SK-N-SH (cell line): ENCODE results near the gene RUVBL2. TPM values are rescaled to one million over a fixed set of nuclear protein-coding genes. Genes with fewer than 3 reads are reported as not detected.

Source experiments
- CTCF ChIA-PET: fragments of 300-600, 350-600 bp; formaldehyde crosslinking; extraction: SDS; loops from one replicate; lab custom pipeline; 2021; lab: Yijun Ruan, JAX
- POLR2A ChIA-PET: fragments of 350-600 bp; sonication (Branson Sonifier 250); formaldehyde crosslinking; extraction: SDS; loops from one replicate; lab custom pipeline; 2020; ENCODE audit warnings: antibody characterized with exemption, inconsistent platforms; lab: Yijun Ruan, JAX
- DNase-seq: peaks from one replicate; pipeline ENCODE4 v3.0.0; 2012
- H2AFZ ChIP-seq: fragments of 200-600 bp; sonication (generic); 2 replicates; pipeline ENCODE4 v1.8.1; 2016; ENCODE audit warnings: antibody characterized with exemption, mild to moderate bottlenecking, low read depth
- H3F3A ChIP-seq: fragments of 200-600 bp; sonication (generic); replicated peaks from 2 replicates; pipeline ENCODE3; 2016; ENCODE audit warnings: antibody characterized with exemption, mild to moderate bottlenecking; ENCODE audit not compliant: insufficient read depth
- H3K27ac ChIP-seq, 2 experiments: fragments of 200-500 bp in 1 of 2; fragments of 200-600 bp in 1 of 2; sonication (Bioruptor generic) in 1 of 2; sonication (generic), shearing (Covaris generic) in 1 of 2; 2 replicates each; pipeline versions ENCODE4 v1.5.1 to v1.6.1; 2014 to 2016; ENCODE audit warnings: low read depth in 2 of 2, inconsistent platforms in 1 of 2, low read length in 1 of 2, mild to moderate bottlenecking in 1 of 2, mixed read lengths in 1 of 2
- H3K27me3 ChIP-seq: fragments of 200-600 bp; sonication (generic), shearing (Covaris generic); 2 replicates; pipeline ENCODE4 v1.6.1; 2016; ENCODE audit warnings: mixed run types; ENCODE audit not compliant: insufficient read depth
- H3K36me3 ChIP-seq, 2 experiments: fragments of 200-500 bp in 1 of 2; fragments of 200-600 bp in 1 of 2; sonication (Bioruptor generic) in 1 of 2; sonication (generic) in 1 of 2; replicated peaks in 1 of 2; 2 replicates each; pipeline versions ENCODE3 to v1.5.1; 2014 to 2016; ENCODE audit warnings: low read length in 1 of 2, mild to moderate bottlenecking in 1 of 2; ENCODE audit not compliant: insufficient read depth in 2 of 2, control insufficient read depth in 1 of 2
- H3K4me1 ChIP-seq, 2 experiments: fragments of 200-500 bp in 1 of 2; fragments of 200-600 bp in 1 of 2; sonication (Bioruptor generic) in 1 of 2; sonication (generic), shearing (Covaris generic) in 1 of 2; 2 replicates each; pipeline versions ENCODE4 v1.5.1 to v1.6.1; 2014 to 2016; ENCODE audit warnings: low read depth in 1 of 2, low read length in 1 of 2, mixed run types in 1 of 2; ENCODE audit not compliant: insufficient read depth in 2 of 2, control insufficient read depth in 1 of 2
- H3K4me2 ChIP-seq: fragments of 200-600 bp; sonication (generic), shearing (Covaris generic); 2 replicates; pipeline ENCODE4 v1.6.1; 2017; ENCODE audit warnings: mixed run types
- H3K4me3 ChIP-seq, 2 experiments: fragments of 200-500 bp in 1 of 2; fragments of 200-600 bp in 1 of 2; sonication (Bioruptor generic) in 1 of 2; sonication (generic), shearing (Covaris generic) in 1 of 2; 2 replicates each; pipeline versions ENCODE4 v1.5.1 to v1.8.1; 2014 to 2016; ENCODE audit warnings: low read depth in 2 of 2, inconsistent platforms in 1 of 2, low read length in 1 of 2, mild to moderate bottlenecking in 1 of 2, mixed read lengths in 1 of 2, moderate library complexity in 1 of 2
- H3K79me2 ChIP-seq: fragments of 200-600 bp; sonication (generic); 2 replicates; pipeline ENCODE4 v1.8.1; 2017; ENCODE audit warnings: mild to moderate bottlenecking; ENCODE audit not compliant: insufficient read depth
- H3K9ac ChIP-seq: fragments of 200-600 bp; sonication (generic); 2 replicates; pipeline ENCODE4 v1.6.1; 2017; ENCODE audit warnings: mixed run types
- H3K9me2 ChIP-seq: fragments of 200-600 bp; sonication (generic); 2 replicates; pipeline ENCODE4 v1.6.1; 2017; ENCODE audit warnings: mixed run types
- H3K9me3 ChIP-seq: fragments of 200-600 bp; sonication (generic); 2 replicates; pipeline ENCODE4 v1.6.1; 2017; ENCODE audit warnings: mixed run types, mild to moderate bottlenecking, moderate library complexity
- H4K20me1 ChIP-seq: fragments of 200-600 bp; sonication (generic); 2 replicates; pipeline ENCODE4 v1.6.1; 2017; ENCODE audit warnings: mild to moderate bottlenecking, mixed run types; ENCODE audit not compliant: insufficient read depth
- CHD2 ChIP-seq: fragments of 150-350 bp; IDR thresholded peaks from 2 replicates; pipeline ENCODE4 v1.6.1; 2018; ENCODE audit warnings: low read length; ENCODE audit not compliant: partially characterized antibody
- EZH2phosphoT487 ChIP-seq: fragments of 200-600 bp; sonication (generic); IDR thresholded peaks from 2 replicates; pipeline ENCODE4 v1.6.1; 2017; ENCODE audit warnings: low read depth, mixed run types, mild to moderate bottlenecking, antibody characterized with exemption, moderate library complexity, borderline replicate concordance
- FOXJ3 ChIP-seq: sonication (generic); formaldehyde crosslinking; IDR thresholded peaks from 2 replicates; pipeline ENCODE4 v1.5.1; 2020; ENCODE audit warnings: mild to moderate bottlenecking, missing genetic modification reagents
- MXI1 ChIP-seq: IDR thresholded peaks from 2 replicates; pipeline ENCODE4 v1.6.1; 2012; ENCODE audit warnings: mild to moderate bottlenecking, low read depth, low read length, improper control_type of control experiment
- POLR2AphosphoS5 ChIP-seq: IDR thresholded peaks from 2 replicates; pipeline ENCODE4 v1.6.1; 2012; ENCODE audit warnings: low read depth, low read length
- RXRA ChIP-seq: IDR thresholded peaks from 2 replicates; pipeline ENCODE4 v1.4.0; 2012; ENCODE audit warnings: low read depth, mild to moderate bottlenecking, borderline replicate concordance
- TAF1 ChIP-seq: IDR thresholded peaks from 2 replicates; pipeline ENCODE4 v1.6.1; 2012; ENCODE audit warnings: low read depth, mild to moderate bottlenecking, low read length, moderate library complexity, borderline replicate concordance
- TCF12 ChIP-seq: IDR thresholded peaks from 2 replicates; pipeline ENCODE4 v1.4.0; 2012
- TEAD4 ChIP-seq: IDR thresholded peaks from 2 replicates; pipeline ENCODE4 v1.4.0; 2012; ENCODE audit warnings: mild to moderate bottlenecking, borderline replicate concordance; ENCODE audit not compliant: insufficient read depth
- WGBS: methylation state at CpG from one replicate; pipeline ENCODE4 v1.1.6; 2017; ENCODE audit warnings: low lambda C conversion rate; 5-methylcytosine and 5-hydroxymethylcytosine counted together
- polyA plus RNA-seq, 3 experiments: library from polyadenylated mRNA; depleted of rRNA; stranded (reverse); fragments of >200 nt; gene quantifications; 2 replicates each; pipeline ENCODE4 v1.2.3, GENCODE V29; 2012
- TF ChIP-seq, protein P1 (sequence below): IDR thresholded peaks from 2 replicates; pipeline ENCODE4 v1.4.0; 2012; ENCODE audit warnings: low read depth, borderline replicate concordance
- TF ChIP-seq, protein P2 (sequence below): fragments of 150-350 bp; IDR thresholded peaks from 2 replicates; pipeline ENCODE4 v1.6.1; 2016; ENCODE audit warnings: mild to moderate bottlenecking, low read depth, low read length
- TF ChIP-seq, protein P3 (sequence below): fragments of 200-600 bp; sonication (generic); IDR thresholded peaks from 2 replicates; pipeline ENCODE4 v1.6.1; 2017; ENCODE audit warnings: antibody characterized with exemption, mild to moderate bottlenecking, moderate library complexity
- TF ChIP-seq, protein P4 (sequence below): fragments of 150-350 bp; IDR thresholded peaks from 2 replicates; pipeline ENCODE4 v1.6.1; 2017; ENCODE audit warnings: antibody characterized with exemption, low read length, low read depth, borderline replicate concordance

RUVBL2 gene
- polyA plus RNA-seq, 1 of the 3 experiments (the other 2 are of a cell fraction) = 459 TPM

DNA sequence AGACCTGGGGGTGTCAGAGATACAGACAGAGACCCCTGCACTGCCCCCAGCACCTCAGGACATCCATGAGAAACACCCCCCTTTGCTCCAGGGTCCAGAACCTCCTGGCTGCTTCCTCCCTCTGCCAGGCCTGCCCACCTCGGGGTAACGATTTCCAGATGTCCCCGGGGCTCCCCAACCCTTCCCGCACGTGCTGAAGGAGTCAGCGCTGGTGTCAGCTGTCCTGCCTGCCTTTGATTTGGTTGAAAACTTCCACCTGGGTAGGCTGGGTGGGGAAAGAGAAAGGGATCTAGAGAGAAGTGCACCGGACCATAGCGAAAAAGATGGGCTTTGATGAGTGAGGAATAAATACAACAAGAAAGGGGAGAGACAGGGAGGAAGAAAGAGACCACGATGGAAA lies 65.4 kb downstream of the RUVBL2 start:
- Histone ChIP-seq H3F3A (peaks cover 9% of the 10 kb centered on the region), H3K9ac (no peak overlapping the region), H3K4me1 (peaks cover 0 to 15% of the 10 kb centered on the region in 2 experiments; a peak in 2 of 4 replicates), H3K9me2 (no peaks in the 10 kb centered on the region), H3K79me2 (peaks cover 64% of the 10 kb centered on the region), H3K9me3 (no peaks in the 10 kb centered on the region), H2AFZ (no peak overlapping the region), H3K4me3 (no peak overlapping the region), H3K27me3 (no peaks in the 10 kb centered on the region), H3K36me3 (no peaks in the 10 kb centered on the region), H3K4me2 (no peak overlapping the region), H4K20me1 (no peaks in the 10 kb centered on the region), H3K27ac (no peak overlapping the region)
- CTCF ChIA-PET = interaction anchor here (0.7 to 3.0 kb wide), 6 partner anchors 13 to 140 kb away, joined by 3 to 10 read pairs (median 4); partner anchors contain the start of genes GYS1 and RUVBL2
- 55% methylated on average over 9 of the region's 9 CpGs for WGBS
- peak; percentile 61 for DNase-seq
- TF ChIP-seq MXI1 (0 out of 2 replicates have a peak, but pooled peaks have one; percentile 25), FOXJ3 (CRISPR knock-in tag) (no peak), TCF12 (peak; percentile 52; the same call in 1 of the 2 replicates), POLR2AphosphoS5 (no peak), EZH2phosphoT487 (no peak)
- TF ChIP-seq, protein P1, sequence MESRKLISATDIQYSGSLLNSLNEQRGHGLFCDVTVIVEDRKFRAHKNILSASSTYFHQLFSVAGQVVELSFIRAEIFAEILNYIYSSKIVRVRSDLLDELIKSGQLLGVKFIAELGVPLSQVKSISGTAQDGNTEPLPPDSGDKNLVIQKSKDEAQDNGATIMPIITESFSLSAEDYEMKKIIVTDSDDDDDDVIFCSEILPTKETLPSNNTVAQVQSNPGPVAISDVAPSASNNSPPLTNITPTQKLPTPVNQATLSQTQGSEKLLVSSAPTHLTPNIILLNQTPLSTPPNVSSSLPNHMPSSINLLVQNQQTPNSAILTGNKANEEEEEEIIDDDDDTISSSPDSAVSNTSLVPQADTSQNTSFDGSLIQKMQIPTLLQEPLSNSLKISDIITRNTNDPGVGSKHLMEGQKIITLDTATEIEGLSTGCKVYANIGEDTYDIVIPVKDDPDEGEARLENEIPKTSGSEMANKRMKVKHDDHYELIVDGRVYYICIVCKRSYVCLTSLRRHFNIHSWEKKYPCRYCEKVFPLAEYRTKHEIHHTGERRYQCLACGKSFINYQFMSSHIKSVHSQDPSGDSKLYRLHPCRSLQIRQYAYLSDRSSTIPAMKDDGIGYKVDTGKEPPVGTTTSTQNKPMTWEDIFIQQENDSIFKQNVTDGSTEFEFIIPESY = no peak
- TF ChIP-seq, protein P2, sequence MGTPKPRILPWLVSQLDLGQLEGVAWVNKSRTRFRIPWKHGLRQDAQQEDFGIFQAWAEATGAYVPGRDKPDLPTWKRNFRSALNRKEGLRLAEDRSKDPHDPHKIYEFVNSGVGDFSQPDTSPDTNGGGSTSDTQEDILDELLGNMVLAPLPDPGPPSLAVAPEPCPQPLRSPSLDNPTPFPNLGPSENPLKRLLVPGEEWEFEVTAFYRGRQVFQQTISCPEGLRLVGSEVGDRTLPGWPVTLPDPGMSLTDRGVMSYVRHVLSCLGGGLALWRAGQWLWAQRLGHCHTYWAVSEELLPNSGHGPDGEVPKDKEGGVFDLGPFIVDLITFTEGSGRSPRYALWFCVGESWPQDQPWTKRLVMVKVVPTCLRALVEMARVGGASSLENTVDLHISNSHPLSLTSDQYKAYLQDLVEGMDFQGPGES = no peak
- POLR2A ChIA-PET = no interaction called here

DNA sequence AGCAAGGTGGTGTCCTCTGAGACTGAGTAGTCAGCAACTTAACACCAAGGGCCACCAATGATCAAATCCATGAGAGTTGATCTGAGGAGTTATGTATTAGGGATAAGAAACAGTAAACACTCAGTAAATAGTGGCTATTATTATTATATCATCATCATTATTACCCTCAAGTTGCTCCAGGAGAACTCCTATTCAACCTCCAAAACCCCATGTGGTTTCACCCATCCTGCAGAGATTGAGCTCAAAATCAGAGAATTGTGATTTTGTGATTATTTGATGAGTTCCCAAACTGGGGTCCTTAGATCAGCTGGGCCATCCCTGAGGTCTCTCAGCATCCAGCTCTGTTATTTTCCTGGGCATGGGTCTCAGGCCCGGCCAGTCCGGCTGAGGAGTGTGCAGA lies 67.3 kb downstream of the RUVBL2 start:
- CTCF ChIA-PET = interaction anchor here (1.4 to 3.0 kb wide), 4 partner anchors 8 to 147 kb away, joined by 3 to 10 read pairs (median 6); partner anchors contain the start of genes GYS1 and RUVBL2
- WGBS = 100% methylated on average over 1 of the region's 2 CpGs
- no peak for TF ChIP-seq TAF1
- TF ChIP-seq, protein P3, sequence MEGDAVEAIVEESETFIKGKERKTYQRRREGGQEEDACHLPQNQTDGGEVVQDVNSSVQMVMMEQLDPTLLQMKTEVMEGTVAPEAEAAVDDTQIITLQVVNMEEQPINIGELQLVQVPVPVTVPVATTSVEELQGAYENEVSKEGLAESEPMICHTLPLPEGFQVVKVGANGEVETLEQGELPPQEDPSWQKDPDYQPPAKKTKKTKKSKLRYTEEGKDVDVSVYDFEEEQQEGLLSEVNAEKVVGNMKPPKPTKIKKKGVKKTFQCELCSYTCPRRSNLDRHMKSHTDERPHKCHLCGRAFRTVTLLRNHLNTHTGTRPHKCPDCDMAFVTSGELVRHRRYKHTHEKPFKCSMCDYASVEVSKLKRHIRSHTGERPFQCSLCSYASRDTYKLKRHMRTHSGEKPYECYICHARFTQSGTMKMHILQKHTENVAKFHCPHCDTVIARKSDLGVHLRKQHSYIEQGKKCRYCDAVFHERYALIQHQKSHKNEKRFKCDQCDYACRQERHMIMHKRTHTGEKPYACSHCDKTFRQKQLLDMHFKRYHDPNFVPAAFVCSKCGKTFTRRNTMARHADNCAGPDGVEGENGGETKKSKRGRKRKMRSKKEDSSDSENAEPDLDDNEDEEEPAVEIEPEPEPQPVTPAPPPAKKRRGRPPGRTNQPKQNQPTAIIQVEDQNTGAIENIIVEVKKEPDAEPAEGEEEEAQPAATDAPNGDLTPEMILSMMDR = no peak
- TF ChIP-seq, protein P1 = no peak
- no peak for TF ChIP-seq TEAD4
- TF ChIP-seq CHD2 = no peak
- TF ChIP-seq MXI1 = no peak
- TF ChIP-seq, protein P4, sequence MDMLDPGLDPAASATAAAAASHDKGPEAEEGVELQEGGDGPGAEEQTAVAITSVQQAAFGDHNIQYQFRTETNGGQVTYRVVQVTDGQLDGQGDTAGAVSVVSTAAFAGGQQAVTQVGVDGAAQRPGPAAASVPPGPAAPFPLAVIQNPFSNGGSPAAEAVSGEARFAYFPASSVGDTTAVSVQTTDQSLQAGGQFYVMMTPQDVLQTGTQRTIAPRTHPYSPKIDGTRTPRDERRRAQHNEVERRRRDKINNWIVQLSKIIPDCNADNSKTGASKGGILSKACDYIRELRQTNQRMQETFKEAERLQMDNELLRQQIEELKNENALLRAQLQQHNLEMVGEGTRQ = no peak
- TF ChIP-seq RXRA = no peak
- no peak for TF ChIP-seq FOXJ3 (CRISPR knock-in tag)

More for the DNA sequence above, 67.3 kb downstream of the RUVBL2 start:
- Histone ChIP-seq H3F3A (peaks cover 12% of the 10 kb centered on the region), H3K4me3 (no peak overlapping the region), H3K36me3 (no peaks in the 10 kb centered on the region), H3K9me3 (no peaks in the 10 kb centered on the region), H4K20me1 (no peaks in the 10 kb centered on the region), H3K79me2 (peaks cover 66% of the 10 kb centered on the region), H3K27ac (no peak overlapping the region), H3K9ac (no peak overlapping the region), H2AFZ (no peak overlapping the region), H3K4me1 (peaks cover 0 to 23% of the 10 kb centered on the region in 2 experiments; a peak in 2 of 4 replicates), H3K27me3 (no peaks in the 10 kb centered on the region), H3K9me2 (no peaks in the 10 kb centered on the region), H3K4me2 (no peak overlapping the region)
- DNase-seq = no peak
- POLR2A ChIA-PET = no interaction called here
